ENCODE data around the gene CSNK1A1. TPM values are rescaled to one million over a fixed set of nuclear protein-coding genes. Genes with fewer than 3 reads are reported as not detected.
A peak's percentile ranks its signal among the peaks of the same experiment; 100 is the strongest.
"Not testable (repeated sequence)": the region's sequence is repeated elsewhere in the genome, so short reads cannot be mapped to it uniquely, and the experiment has no call there.

Gene CSNK1A1
- polyA plus RNA-seq, 1 donor: 132 TPM

DNA sequence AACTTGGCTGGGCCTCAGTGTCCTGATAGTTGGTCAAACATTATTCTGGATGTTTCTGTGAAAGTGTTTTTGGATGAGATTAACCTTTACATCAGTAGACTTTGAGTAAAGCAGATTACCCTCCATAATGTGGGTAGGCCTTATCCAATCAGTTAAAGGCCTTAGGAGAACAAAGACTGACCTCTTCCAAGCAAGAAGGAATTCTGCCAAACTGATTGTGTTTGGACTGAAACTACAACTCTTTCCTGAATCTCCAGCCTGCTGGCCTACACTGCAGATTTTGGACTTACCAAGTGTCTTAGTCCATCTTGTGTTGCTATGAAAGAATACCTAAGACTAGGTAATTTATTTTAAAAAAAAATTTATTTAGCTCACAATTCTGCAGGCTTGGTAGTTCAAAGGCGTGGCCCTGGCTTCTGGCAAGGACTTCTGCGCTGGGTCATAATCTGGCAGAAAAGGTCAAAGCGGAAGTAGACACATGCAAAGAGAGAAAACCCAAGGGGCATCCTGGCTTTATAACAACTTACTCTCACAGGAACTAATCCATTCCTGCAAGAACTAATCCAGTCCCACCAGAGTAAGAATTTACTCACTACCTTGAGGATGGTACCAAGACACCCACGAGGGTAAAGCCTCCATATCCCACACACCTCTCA, 21.5 kb upstream of the CSNK1A1 start:
- no peak for DNase-seq

DNA sequence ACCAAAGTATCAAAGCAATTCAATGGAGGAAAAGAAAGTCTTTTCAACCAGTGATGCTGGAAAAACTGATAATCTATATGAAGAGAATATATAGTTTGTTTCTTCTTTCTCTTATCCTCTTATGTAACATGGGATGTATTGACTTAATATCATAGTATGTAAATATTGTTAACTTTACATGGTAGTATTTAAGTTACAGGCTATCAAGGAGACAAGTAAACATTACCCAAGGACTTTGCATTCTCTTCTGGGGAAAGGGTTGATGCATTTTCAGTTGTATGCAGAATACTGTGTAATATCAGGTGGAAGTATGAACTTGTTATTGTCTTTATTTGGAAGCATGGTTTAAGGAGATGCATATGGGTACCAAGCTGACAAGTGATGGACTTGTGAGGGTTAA, 20.9 kb upstream of the CSNK1A1 start:
- DNase-seq: no peak

DNA sequence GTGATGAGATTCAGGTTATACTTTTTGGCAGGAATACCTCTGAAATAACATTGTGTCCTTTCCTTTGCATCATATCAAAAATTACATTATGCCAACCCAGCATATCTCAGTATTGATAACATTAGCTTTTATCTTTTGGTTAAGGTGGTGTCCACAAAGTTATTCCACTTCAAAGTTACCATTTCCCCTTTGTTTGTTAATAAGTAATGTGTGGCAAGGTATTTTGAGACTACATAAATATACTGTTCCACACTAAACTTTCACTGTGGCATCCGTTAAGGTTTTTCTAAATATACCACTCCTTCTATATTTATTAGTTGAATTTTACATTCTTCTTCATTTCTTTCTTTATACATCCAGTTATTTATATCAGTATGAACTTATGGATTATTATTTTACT, 16.0 kb upstream of the CSNK1A1 start:
- DNase-seq: no peak

DNA sequence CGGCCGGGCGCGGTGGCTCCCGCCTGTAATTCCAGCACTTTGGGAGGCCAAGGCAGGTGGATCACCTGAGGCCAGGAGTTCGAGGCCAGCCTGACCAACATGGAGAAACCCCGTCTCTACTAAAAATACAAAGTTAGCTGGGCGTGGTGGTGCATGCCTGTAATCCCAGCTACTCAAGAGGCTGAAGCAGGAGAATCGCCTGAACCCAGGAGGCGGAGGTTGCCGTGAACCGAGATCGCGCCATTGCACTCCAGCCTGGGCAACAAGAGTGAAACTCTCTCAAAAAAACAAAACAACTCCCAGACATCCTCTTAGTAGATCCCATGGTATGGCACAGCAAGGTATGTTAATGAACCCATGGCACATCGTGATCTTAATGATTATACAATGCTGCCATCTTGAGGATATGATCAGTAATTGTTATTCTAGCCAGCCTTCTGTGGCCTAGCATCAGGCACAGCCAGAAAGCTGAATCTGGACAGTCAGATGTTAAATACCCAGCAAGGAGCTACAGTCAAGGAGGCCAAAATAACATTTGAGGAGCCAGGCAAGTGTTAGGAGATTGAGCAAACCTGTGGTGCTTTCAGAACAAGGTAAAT, 13.4 kb upstream of the CSNK1A1 start:
- peak; percentile 59 for DNase-seq

DNA sequence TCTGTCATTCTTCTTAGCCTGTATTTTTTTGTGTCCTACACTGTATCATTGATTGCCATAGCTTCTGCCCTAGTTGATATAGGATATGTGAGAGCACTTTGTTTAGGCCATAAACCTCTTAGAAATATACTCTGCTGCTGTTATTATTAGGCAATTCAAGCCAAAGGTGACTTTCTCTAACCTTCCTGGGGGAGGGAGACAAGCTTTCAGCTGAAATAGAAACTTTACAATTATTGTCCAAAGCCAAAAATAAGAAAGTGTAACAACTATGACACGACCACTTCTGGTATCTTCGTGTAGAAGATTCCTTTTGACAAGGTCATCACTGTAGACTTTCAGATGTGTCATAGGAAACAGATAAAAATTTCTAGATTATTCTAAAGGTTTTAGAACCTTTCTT, 12.2 kb upstream of the CSNK1A1 start:
- no peak for DNase-seq

DNA sequence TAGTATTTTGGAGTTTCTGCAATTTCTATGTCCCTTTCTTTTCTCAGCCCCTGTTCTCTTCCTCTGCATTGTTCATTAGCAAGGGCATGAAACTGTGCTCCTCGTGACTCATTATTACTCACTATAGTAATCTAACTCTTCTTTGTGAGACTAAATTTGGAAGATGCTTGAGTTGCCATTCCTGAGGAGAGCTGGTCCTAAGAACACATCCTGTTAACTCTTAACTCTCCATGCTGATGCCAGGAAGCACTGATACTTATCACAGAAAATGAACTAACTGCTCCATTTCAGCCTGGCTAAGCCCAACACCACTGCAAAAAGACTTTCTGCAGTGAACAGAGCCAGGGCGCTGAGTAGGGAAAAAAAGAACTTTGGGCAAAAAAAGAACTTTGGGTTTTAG, 10.6 kb upstream of the CSNK1A1 start:
- no peak for DNase-seq

DNA sequence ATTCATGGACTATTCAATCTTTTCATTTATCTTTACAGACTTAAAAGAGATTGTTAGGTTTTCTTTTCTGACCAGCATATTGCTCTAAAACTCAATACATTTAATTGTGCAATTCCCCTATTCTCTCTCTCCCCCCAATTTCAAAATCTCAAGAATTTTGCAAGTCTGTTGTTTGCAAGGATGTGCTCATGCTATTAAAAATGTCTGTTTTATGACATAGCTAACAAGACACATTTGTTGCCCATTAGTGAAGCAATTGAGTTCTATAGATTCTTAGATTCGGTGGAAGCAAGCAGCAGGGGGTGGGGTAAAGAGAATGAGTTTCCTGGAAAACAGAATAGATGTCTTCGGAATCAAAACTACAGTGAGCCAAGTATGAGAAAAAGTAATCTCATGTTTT, 8.5 kb upstream of the CSNK1A1 start:
- DNase-seq: no peak

DNA sequence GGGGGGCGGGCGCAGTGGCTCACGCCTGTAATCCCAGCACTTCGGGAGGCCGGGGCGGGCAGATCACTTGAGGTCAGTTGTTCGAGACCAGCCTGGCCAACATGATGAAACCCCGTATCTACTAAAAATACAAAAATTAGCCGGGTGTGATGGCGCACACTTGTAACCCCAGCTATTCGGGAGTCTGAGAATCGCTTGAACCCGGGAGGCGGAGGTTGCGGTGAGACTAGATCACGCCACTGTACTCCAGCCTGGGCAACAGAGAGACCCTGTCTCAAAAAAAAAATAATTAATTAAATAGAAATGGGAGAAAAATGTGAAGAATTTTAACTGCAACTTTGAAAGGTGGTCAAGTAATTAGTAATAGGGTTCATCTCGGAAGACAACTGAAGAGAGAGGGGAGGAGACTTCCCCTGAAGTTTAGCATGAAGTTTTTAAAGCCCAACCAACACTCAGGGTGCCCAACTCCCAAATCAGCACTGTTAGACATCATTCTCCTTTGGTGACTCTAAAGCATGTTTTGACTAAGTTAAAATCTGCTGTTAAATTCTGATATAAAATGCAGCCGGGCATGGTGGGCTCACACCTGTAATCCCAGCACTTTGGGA, 1.4 kb upstream of the CSNK1A1 start:
- DNase-seq: no peak

DNA sequence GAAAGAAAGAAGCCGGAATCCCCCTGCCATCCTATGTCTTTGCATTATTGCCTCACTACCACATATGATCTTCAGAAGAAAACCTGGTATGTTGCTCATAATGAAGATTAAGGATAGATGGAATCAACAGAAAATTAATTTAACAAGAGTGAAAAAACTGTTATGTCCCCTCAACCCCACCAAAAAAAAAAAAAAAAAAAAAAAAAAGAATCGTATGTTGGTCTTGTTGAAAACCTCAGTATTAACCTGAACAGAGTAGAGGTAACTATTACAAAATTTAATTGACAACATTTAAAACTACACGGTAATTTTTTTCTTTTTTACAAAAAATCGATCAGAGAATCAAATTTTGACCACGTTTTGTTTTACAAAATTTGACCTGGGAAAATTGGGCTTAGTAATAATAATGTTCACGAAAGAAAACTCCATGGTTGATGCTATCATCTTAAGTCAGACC, 827 bp upstream of the CSNK1A1 start:
- DNase-seq: no peak

DNA sequence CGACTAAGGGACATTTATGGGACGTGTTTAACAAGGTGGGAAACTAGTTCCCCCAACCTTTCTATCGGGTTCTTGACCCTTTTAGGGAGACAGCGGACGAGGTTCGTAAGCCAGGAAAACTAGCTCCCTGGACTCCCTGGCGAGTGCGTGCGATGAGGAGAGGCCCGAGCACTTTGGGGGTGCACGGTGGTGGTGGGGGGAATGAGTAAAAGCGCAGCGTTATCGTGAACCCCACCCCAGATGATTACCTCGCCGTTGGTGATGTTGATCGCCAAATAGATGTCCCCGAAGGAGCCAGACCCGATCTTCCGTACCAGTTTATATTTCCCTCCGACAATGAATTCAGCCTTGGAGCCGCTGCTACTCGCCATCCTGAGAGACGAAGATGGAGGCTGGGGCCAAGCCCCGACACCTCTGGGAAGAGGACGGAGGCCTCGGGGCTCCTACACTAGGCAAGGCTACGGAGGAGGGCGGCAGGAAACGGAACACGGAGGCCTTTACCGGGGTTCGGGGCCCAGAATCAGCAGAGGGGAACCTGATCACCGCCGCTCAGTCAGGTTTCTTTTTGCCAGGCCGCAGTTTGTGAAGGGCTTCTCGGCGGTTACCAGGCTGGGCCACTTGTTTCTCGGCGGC, 529 bp downstream of the CSNK1A1 start:
- no peak for DNase-seq

DNA sequence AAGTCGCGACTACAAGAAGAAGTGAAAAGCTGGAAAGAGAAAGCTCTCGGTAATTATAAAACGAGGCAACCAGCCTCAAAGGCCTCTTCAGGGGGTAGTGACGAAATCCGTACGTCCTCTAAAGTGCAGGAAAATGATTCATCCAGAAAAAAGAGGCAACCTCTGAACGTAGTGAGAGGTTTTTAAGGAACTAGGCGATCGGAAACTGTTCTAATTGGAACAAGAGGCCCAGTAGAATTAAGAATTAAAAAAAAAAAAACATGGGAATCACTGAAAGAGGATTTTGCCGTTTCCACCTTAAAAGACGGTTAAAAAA, 1.0 kb downstream of the CSNK1A1 start:
- no peak for DNase-seq

DNA sequence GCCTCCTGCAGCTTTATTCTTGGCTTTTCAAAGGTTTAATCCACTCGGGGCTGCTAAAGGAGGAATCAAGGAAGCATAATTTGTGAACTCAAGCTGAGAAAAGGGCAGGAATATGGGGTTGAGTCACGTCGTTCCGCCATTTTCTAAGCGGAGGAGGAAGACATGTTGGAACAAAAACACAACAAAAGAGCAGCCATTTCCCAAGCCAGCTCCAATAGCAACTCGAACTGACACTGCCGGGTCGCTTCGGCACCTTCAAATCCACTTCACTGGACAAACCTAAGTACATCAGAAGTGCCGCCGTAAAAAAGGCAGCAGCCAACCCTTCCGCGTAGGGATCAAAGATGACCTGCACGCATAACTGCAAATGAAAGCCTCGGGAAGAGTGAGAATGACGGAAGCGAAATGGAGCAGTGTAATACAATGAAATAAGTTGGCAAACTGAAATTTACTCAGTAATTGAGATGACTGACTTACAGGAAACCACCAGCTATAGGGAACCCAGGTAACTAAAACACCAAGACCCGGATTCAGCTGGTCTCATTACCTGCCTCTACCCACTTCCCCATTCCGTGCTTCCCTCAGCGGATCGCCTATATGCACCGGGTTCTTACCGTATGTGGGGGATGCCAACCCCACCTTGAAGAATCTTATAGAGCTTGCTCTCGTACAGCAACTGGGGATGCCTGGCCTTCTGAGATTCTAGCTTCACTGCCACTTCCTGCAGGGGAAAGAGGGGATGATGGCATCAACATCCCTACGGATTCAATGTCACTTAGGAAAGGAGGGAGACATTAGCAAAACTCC, 1.6 kb downstream of the CSNK1A1 start:
- DNase-seq: peak; percentile 52

DNA sequence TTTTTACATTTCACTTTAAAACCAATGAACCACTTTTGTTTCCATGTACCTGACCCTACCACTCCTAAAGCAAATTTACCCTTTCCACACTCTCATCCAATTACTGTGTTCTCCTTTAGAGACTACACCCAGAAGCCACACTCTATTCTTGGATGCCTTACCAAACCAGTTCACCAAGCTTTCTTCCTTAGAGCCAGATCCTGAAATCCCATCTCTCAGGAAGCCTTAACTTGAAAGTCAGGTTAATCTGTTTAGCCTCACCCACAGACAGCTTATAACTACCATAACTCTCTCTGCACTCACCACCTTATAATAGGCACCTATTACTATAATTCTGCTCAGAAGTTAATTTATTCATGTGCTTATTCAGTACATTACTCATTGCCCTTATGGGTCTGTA, 4.3 kb downstream of the CSNK1A1 start:
- DNase-seq: no peak

DNA sequence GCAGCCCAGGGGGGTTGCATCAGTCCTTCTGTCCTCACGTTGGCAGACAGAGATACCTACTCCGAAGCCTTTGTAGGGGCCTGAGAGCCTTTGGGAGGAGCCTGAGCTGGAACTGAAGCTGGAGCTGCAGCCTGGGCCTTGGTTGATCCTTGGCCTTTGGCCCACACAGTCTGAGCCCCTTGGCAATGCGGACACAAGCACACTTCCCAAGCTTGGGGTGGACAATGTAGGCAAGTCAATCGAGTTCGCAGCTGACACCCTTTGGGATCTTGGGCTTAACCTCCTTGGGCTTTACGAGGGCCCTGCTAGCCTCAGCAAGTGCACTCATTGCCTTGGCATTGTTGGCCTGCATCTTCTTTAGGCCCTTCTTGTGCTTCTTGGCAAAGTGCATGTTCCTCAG, 5.9 kb downstream of the CSNK1A1 start:
- no peak for DNase-seq

DNA sequence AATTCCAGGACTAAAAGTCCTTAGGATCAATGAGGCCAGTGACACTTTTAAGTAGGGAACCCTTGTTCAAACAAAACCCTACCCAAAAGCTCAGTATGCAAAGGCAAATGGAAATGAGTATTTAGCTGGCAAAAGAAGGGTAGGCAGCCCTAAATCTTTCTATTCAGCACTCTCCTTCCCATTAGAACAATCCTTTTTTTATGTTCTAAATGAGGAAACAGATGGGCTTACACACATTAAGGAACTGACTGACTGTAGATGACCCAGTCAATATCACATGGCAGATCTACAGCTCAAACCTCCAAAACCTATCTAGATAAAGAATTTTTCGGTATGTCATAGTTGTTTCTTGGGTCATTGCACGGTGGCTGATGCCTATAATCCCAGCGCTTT, 7.2 kb downstream of the CSNK1A1 start:
- no peak for DNase-seq

DNA sequence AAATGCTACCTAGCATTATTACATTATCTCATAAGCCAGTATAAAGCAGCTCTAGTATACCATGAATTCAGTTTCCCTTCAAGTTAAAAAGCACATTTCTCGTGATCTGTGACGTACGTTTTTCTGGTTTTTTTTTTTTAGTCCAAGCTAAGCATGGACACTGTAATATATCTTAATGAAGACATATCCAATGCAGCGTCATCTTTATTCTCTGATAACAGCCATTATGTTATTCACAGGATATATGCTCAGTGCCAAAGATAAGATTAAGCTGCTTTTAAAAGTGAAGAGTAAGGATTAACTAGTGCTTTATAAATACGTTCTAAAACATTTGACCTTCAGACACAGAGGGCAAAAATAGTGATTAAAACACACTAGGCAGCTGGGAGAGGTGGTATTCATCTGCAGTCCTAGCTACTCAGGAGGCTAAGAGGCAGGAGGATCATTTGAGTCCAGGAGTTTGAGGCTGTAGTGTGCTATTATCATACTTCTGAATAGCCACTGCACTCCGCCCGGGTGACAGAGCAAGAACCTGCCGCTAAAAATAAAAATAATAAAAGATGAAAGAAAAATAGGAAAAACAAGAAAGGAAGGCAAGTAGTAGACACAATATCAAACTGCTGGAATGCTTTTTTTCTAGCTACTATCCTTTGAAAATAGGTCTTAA, 7.7 kb downstream of the CSNK1A1 start:
- DNase-seq: no peak

DNA sequence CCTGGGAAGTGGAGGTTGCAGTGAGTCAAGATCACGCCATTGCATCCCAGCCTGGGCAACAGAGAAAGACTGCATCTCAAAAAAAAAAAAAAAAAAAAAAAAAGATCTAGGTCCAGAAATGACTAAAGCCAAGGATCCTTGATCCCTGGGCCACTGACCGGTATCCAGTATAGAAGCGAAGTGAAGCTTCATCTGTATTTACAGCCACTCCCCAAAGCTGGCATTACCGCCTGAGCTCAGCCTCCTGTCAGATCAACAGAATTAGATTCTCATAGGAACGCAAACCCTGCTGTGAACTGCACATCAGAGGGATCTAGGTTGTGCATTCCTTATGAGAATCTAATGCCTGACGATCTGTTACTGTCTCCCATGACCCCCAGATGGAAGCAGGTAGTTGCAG, 9.3 kb downstream of the CSNK1A1 start:
- no peak for DNase-seq

DNA sequence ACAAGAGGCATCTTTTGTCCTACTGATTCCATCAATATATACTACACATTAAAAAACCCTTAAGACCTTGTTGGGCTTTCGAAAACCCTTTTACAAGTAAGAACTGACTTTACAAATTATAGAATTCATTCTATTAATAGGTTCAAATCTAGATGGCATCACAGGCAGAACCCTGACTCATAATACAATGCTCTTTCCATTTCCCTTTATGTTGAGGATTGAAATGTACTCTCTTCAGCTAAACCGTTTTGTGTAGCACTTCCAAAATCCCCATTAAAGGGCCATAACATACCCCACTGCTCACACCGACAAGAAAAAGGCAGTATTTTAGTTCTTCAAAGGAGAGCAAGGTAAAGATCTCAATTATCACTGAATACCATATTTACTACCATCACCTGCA, 11.2 kb downstream of the CSNK1A1 start:
- DNase-seq: no peak

DNA sequence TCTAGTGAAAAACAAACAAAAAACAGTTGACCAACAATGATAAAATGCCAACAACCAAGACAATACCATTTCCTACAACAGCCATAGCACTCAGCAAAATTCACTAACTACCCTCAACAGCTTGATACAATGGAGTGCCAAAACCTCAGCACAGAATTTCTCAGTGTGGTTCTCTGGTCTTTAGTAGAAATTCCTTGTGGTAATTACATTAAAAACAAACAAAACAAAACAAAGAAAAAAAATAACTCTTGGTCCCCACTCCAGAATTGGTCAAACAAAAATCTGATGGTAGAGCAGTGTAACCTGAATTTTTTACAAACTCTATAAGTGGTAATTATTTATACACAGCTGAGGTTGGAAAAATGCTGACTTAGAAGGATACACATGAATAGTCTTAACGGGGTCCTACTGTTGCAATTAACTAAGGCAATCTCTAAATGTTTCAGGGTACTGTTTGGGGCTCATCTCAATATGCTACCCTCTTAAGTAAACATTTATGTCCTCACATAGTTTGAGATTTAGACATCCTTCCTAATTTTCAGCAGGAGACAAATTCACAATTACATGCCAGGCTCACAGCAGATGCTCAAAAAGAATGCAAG, 13.8 kb downstream of the CSNK1A1 start:
- no peak for DNase-seq

DNA sequence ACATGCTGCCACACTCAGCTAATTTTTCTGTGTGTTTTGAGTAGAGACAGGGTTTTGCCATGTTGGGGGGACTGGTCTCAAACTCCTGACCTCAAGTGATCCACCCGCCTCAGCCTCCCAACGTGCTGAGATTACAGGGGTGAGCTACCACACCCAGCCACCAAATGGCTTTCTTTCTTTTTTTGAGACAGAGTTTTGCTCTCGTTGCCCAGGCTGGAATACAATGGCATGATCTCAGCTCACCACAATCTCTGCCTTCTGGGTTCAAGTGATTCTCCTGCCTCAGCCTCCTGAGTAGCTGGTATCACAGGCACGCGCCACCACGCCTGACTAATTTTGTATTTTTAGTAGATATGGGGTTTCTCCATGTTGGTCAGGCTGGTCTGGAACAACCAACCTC, 15.5 kb downstream of the CSNK1A1 start:
- DNase-seq: not testable (repeated sequence)

DNA sequence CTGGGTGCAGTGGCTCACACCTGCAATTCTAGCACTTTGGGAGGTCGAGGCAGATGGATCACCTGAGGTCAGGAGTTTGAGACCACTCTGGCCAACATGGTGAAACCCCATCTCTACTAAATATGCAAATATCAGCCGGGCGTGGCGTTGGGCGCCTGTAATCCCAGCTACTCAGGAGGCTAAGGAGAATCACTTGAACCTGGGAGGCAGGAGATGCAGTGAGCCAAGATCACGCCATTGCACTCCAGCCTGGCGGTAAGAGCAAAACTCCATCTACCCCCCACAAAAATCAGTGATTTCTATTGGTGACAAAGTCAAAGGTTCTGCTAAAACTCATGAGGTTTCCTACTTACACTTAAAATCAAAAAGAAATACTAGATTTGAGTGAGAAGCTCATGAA, 18.8 kb downstream of the CSNK1A1 start:
- DNase-seq: no peak

DNA sequence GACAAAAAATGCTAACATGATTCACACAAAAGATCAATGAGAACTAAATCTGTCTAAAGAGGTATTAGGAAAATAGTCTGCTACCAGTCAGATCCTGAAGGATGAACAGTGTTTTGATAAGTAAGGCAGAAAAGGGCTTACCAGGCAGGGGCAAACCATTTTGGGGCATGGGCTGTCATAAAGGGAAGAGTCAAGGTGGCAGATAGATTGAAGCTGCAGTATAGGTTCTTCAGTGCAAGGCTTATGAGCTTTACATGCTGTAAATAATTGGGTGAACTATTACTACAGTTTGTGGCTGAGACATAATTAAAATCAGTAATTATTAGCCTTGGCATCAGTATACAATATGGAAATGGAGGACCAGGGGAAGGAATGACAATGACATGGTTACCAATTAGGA, 21.8 kb downstream of the CSNK1A1 start:
- DNase-seq: no peak
